Prostate gland (tissue), 2 donors: ENCODE data around the gene TESPA1.

ENCODE experiments used
- CTCF ChIP-seq, 4 experiments: fragments of 200-600 bp in 2 of 4; fragments of 450-650 bp in 2 of 4; sonication (generic) in 2 of 4; IDR thresholded peaks; 1 replicate in 3 of 4; 2 replicates in 1 of 4; pipeline ENCODE4 v1.5.1; 2016 to 2019; ENCODE audit warnings: antibody characterized with exemption in 4 of 4, mild to moderate bottlenecking in 2 of 4, moderate library complexity in 2 of 4
- POLR2A ChIP-seq: fragments of 450-650 bp; IDR thresholded peaks from one replicate; pipeline ENCODE4 v1.6.1; 2016; ENCODE audit warnings: antibody characterized with exemption, mild to moderate bottlenecking
- POLR2AphosphoS5 ChIP-seq: sonication (generic); formaldehyde crosslinking; IDR thresholded peaks from one replicate; pipeline ENCODE4 v1.6.1; 2017; ENCODE audit warnings: antibody characterized with exemption

- TF ChIP-seq CTCF (IDR thresholded peaks at IDR 0.05) (no peak), POLR2A (no peak), POLR2AphosphoS5 (no peak)
Measured at GRCh38 chr12:55025508-55025907, 40.9 kb upstream of the TESPA1 start.
